ENCODE data around the gene CCDC137.

DNA sequence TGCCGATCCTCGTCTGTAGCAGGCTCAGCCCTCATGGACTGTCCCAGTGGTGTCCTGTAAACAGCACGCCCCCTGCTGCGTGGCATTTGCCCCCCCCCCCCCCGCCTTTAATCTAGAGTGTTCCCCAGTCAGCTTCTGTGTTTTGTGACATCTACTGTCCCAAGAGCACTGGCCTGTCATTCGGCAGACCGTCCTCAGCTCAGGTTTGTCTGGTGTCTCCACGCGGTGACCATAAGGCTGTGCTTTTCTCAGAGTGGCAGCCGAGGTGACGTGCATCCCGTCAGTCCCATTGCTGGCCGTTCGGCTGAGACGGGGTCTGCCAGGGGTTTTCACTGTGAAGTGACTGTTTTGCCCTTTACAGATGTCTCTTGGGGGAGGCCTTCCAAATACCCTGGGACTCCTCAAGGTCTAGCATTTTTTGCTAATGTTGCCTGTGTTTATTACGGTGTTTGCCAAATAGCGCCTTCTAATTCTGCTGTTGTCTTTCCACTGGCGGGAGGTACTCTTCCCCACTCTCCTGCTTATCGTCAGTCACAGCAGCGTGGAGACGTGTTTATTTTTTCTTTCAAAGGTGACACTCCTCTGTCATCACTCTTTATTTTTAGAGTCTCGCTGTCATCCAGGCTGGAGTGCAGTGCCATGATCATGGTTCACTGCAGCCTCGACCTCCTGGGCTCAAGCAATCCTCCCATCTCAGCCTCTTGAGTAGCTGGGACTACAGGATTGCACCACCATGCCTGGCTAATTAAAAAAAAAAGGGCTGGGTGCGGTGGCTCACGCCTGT lies 30.9 kb downstream of the CCDC137 start:
- TF ChIP-seq, protein P1, sequence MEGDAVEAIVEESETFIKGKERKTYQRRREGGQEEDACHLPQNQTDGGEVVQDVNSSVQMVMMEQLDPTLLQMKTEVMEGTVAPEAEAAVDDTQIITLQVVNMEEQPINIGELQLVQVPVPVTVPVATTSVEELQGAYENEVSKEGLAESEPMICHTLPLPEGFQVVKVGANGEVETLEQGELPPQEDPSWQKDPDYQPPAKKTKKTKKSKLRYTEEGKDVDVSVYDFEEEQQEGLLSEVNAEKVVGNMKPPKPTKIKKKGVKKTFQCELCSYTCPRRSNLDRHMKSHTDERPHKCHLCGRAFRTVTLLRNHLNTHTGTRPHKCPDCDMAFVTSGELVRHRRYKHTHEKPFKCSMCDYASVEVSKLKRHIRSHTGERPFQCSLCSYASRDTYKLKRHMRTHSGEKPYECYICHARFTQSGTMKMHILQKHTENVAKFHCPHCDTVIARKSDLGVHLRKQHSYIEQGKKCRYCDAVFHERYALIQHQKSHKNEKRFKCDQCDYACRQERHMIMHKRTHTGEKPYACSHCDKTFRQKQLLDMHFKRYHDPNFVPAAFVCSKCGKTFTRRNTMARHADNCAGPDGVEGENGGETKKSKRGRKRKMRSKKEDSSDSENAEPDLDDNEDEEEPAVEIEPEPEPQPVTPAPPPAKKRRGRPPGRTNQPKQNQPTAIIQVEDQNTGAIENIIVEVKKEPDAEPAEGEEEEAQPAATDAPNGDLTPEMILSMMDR (IDR thresholded peaks at IDR 0.05; ENCODE audit: low read length): no peak
- no peak for TF ChIP-seq EZH2 (IDR thresholded peaks at IDR 0.05; ENCODE audit: borderline replicate concordance, low read length)
